ENCODE data around the gene MBNL1.
"Not testable (repeated sequence)": the region's sequence is repeated elsewhere in the genome, so short reads cannot be mapped to it uniquely, and the experiment has no call there.

Gene MBNL1

GRCh38 chr3:152319256-152319655, 50.5 kb downstream of the MBNL1 start:
- DNase-seq (ENCODE audit: low read depth in 2 of 2): no peak

DNA sequence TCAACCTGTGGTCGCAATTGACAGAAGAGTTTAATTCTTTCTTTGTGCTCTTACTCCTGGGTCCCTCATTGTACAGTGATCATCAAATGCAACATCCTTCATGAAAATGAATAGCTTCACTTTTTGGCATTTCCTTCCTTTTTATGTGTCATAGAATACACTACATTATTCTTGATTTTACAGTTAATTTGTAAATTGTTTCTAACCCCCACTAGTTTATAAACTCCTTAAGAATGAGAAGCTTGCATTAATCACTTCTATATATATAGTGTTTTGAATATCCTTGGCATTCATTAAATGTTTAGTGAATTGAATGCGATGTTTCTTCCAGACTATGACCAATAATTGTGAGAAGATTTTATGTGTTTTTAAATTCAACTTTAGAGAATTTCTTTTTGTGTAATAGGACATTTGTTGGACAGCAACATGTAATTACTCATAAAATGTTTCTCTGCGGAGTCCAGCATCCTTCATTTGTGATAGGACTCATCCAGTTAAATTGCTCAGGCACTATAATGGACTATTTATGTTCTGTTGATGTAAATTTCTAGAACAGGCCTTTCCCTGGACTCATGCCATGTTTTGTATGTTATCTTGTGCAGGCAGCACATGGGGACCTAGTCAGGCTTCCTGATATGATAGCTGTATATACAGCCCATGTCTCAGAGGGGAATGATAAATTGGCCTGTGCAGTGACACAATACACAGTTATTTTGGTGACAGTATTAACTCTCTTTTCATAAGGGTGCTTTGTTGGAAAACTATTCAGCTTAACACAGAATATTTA, 51.3 kb downstream of the MBNL1 start:
- DNase-seq (ENCODE audit: low read depth in 2 of 2): no peak

DNA sequence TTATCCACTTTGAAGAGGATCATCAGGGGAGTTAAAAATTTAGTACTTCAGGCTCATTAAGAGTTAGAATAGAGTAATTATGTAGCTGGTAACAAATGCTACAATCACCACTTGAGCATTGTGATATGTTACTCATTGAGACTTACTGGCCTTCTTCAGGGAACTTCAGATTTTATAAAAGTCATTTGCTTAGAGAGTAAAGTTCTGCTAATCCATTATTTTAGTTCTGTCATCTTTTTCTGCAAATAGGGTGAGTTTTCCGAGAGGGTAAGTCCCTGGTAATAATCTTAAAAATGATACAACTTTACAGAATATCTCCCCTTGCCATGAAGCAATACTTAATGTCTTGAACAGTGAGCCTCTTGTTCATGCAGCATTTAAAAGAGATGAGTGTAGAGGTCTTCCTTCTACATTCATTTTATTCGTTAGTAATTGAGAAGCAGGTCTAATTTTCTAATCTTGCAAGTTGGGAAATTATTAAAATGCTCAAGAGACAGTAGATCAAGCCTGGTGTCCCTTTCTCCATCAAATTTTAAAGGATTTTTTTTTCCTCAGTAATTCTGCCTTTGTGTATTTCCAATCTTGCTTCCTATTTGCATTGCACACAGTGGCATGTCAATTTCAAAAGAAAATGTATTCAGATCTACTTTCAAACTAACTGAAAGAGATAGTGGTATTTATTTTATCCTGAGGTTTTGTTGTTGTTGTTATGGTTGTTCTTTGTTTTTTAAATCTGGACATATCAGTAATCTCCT, 52.6 kb downstream of the MBNL1 start:
- DNase-seq (ENCODE audit: low read depth in 2 of 2): no peak

- no peak for DNase-seq (ENCODE audit: low read depth in 2 of 2)
Observed at GRCh38 chr3:152321955-152322377, 53.2 kb downstream of the MBNL1 start.

GRCh38 chr3:152322756-152323155, 54.0 kb downstream of the MBNL1 start:
- no peak for DNase-seq (ENCODE audit: low read depth in 2 of 2)

DNA sequence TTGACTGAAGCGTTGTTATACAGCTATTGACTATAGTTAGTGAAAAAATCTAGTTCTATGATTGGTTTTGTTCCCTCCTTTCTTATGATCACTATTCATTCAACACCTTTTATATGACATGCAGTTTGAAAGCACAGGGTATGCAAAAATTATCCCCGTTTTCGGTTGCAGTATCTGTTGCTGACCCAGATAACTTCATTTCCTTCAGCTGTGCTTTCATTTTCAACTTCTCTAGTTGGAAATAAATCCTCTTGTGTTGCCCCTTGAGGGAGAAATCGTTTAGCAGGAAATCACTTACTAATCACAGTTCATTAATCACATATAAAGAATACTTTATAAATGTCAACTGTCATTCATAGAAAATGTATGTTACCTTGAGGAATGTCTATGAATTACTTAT, 55.1 kb downstream of the MBNL1 start:
- DNase-seq (ENCODE audit: low read depth in 2 of 2): no peak

DNA sequence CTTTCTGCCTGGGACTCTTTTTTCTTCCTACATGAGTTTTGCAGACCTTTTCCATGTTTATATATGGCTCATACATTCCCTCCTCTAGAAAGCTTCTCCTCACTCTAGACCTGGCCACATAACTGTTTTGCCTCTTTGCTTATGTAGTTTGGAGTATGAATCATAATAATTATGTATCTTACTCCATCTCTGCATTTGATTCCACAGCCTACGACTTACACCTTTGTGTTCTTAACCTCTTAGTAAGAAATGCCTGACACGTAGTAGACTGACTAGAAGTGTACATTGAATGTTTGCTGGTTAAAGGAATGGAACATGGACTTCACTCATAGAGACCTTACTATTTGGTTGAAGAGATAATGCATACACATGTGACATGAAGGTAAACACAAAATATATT, 56.4 kb downstream of the MBNL1 start:
- DNase-seq (ENCODE audit: low read depth in 2 of 2): no peak

DNA sequence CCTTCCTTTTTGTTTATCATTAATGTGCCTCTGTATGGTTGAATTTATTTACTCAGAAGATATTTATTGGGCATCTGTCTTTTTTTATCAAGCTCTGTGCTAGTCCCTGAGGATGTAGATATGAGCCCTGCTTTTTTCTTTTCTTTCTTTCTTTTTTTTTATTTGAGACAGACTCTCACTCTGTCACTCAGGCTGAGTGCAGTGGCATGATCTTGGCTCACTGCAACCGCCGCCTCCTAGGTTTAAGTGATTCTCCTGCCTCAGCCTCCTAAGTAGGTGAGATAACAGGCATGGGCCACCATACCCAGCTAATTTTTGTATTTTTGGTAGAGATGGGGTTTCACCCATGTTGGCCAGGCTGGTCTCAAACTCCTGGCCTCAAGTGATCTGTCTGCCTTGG, 58.5 kb downstream of the MBNL1 start:
- DNase-seq (ENCODE audit: low read depth in 2 of 2): no peak

DNA sequence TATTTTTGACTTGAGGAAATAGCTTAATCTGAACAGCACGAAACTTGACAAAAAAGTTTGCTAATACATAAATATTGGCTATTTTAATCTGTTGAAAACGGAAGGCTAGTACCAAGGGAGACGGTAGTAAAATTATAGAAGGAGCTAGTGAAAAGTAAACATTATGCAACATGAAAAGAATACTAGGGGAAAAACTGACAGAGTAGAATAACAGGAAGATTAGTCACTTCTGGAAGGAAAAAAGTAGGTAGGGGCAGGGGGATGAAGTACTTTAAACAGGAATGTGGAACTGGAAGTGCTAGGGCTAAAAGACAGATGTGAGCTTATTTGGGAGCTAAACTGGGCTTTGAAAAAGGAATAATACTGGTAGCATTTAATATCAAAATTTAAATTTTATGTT, 60.1 kb downstream of the MBNL1 start:
- no peak for DNase-seq (ENCODE audit: low read depth in 2 of 2)

GRCh38 chr3:152330559-152330958, 61.8 kb downstream of the MBNL1 start:
- no peak for DNase-seq (ENCODE audit: low read depth in 2 of 2)

GRCh38 chr3:152331018-152331541, 62.4 kb downstream of the MBNL1 start:
- no peak for DNase-seq (ENCODE audit: low read depth in 2 of 2)

- no peak for DNase-seq (ENCODE audit: low read depth in 2 of 2)
Observed at GRCh38 chr3:152331998-152332397, 63.3 kb downstream of the MBNL1 start.

DNA sequence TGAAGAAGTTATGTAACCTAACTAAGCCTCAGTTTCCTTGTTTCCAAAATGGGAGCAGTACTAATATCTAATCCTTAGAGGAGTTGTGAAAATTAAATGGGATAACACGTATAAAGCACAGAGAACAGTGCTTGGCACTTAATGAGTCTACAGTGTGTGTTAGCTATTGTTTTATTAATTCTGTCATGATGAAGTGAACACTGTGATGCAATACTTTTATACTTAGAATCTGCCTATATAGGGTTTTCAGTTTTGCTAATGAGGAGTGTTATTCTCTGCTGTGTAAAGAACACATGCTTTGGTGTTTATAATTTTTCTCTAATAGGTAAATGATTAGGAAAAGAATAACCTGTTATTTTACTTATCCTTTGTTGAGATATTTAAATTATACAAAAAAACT, 65.2 kb downstream of the MBNL1 start:
- no peak for DNase-seq (ENCODE audit: low read depth in 2 of 2)

DNA sequence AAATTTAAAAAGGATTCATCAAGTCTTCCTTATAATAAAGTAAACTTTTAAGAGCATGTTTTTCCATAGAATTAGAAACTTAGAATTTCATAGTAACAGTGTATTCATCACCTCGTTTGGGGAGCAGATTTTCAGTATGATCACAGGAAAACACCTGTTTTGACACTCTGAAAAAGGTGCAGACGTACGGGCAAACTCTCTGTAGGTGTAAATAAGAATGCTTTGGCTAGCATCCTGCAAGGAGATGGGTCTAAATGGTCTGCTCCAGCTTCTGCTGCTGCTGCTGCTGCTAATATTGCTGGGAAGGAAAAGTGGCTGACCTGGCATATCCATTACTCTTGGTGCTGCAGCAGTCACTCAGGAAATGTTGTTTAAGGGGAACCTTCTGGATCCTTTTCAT, 66.0 kb downstream of the MBNL1 start:
- DNase-seq (ENCODE audit: low read depth in 2 of 2): no peak

DNA sequence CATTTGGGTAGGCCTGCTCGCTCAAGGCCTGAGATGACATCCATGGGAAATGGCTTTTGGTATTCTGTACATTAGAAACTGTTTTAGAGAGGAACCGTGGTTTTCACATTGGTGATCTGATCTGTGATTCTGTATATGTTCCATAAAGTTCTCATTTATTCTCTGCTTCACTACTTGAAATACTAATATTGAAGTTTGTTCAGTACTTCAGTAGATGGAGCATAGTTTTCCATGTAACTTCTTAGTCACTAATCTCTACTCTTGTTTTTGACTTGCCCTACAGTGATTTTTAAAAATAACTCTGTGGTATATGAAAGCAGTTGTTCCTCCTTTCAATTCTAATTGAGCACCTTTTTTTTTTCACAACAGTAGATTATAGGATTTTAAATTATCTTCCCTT, 66.5 kb downstream of the MBNL1 start:
- no peak for DNase-seq (ENCODE audit: low read depth in 2 of 2)

DNA sequence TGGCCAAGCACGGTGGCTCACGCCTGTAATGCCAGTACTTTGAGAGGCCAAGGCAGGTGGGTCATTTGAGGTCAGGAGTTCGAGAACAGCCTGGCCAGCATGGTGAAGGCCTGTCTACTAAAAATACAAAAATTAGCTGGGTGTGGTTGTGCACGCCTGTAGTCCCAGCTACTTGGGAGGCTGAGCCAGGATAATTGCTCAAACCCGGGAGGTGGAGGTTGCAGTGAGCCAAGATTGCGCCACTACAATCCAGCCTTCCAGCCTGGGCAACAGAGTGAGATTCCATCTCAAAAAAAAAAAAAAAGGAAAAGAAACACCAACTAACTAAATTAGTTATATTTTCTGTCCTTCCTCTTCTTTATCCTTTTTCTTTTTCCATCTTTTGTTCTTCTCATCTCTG, 68.6 kb downstream of the MBNL1 start:
- DNase-seq (ENCODE audit: low read depth in 2 of 2): not testable (repeated sequence)

- DNase-seq (ENCODE audit: low read depth in 2 of 2): no peak
Observed at GRCh38 chr3:152338159-152338720, 69.5 kb downstream of the MBNL1 start.

GRCh38 chr3:152339881-152340505, 71.3 kb downstream of the MBNL1 start:
- DNase-seq (ENCODE audit: low read depth in 2 of 2): no peak

DNA sequence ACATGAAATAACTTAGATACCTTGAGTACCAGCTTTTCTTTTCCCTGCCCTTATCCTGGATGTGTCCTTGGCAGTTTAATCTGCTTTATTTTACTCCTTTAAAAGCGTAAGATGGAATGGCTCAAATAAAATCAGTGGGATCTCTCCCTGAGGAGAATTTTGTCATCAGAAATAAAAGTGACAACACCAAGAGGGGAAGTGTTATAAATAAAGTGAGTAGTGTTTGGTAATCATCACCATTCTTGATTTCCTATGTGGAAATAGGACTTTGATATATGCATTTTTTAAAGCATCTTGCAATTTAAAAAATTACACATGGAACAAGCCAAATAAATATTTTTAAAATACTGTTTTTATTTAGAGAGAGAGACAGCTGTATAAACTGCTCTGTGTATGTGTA, 76.5 kb downstream of the MBNL1 start:
- DNase-seq (ENCODE audit: low read depth in 2 of 2): no peak

DNA sequence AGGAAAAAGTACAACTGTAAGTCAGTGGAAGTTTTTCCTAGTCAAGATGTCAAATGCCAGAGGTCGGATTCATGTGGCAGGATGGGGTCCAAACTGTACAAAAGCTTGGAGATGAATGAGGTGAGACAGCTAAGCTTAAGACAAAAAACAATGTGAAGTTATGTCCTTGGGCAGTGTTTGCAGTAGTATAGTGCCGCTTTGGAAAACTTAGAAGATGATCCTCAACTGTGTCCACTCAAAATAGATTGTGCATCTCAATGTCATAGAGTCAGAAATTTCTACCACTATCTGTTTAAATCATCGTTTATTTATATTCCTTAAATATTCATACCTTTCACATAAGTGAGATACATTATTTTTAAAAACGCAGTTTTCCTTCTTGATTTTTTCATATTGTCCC, 77.3 kb downstream of the MBNL1 start:
- no peak for DNase-seq (ENCODE audit: low read depth in 2 of 2)

DNA sequence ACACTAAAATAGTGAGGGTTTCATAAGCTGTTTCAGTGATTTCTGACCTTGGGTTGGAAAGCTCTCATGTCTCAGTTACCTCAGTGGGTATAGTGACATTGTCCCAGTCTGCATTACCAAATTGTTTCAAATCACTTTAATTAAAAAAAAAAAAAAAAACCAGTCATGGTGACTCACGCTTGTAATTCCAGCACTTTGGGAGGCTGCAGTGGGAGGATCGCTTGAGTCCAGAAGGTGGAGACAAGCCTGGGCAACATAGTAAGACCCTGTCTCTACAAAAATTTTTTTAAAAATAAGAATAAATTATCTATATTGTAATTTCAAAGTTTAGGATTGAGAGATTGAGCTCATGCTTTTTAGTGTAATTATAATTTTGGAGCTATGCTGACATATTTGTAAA, 78.0 kb downstream of the MBNL1 start:
- DNase-seq (ENCODE audit: low read depth in 2 of 2): no peak

DNA sequence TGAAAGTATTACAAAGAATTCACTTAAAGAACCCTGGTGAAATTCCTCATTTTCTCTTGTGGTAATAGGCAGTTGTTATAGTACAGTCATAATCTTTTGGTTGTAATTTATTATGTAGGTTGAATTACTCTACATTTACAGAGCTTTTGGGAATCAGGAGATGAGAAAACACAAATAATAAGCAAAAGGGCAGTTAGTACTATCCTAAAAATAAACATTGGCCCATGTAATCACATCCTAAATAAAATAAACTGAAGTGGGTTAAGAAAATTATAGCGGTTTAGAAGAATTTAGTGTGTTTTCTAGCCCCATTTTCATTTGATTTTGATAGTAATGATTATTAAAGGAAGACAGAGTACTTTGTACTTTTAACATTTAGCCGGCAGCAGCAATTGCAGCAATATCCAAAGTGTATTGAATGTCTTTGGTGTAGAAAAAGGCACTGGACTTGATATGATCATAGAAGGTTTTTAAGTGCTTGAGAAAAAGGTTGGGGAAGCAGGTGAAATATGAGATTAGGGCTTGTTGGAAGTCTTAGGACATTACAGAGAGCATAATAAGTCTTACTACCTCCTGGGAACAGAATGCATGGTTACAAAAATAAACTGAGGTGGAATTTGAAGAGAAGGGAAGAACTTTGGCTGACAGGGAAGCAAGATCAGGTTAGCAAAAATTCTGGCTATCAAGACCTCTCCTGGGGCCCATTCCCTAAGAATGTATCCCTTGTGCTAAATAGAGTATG, 79.9 kb downstream of the MBNL1 start:
- DNase-seq (ENCODE audit: low read depth in 2 of 2): no peak

Measured in stimulated activated CD4-positive, alpha-beta T cell treated with anti-CD3 and anti-CD28 coated beads, Interleukin-4, amount 100 ng/mL, for 48 hours (primary cell).